Stomach smooth muscle (tissue), 2 donors: Measurements from ENCODE around the gene CENPP.

Experiments used
- H3K27ac ChIP-seq: one replicate; pipeline ENCODE4 v1.7.0; 2013; ENCODE audit warnings: mild to moderate bottlenecking, low read length, inconsistent platforms
- H3K27me3 ChIP-seq, 2 donors: one replicate each; pipeline ENCODE4 v1.7.0; 2013; ENCODE audit warnings: low read length in 2 of 2; ENCODE audit not compliant: insufficient read depth in 2 of 2, control insufficient read depth in 1 of 2
- H3K36me3 ChIP-seq, 2 donors: one replicate each; pipeline ENCODE4 v1.7.0; 2013; ENCODE audit warnings: low read length in 2 of 2; ENCODE audit not compliant: control insufficient read depth in 2 of 2, insufficient read depth in 2 of 2
- H3K4me1 ChIP-seq: one replicate; pipeline ENCODE4 v1.7.0; 2013; ENCODE audit warnings: low read length; ENCODE audit not compliant: control insufficient read depth, insufficient read depth
- H3K4me3 ChIP-seq, 2 donors: one replicate each; pipeline ENCODE4 v1.7.0; 2013; ENCODE audit warnings: low read length in 2 of 2
- H3K9ac ChIP-seq, 2 donors: one replicate each; pipeline ENCODE4 v1.7.0; 2013; ENCODE audit warnings: low read length in 2 of 2, mild to moderate bottlenecking in 1 of 2
- H3K9me3 ChIP-seq, 2 donors: one replicate each; pipeline ENCODE4 v1.7.0; 2013; ENCODE audit warnings: low read length in 2 of 2; ENCODE audit not compliant: control insufficient read depth in 2 of 2
- donor health status: healthy.
- donor health status: Pancreatic carcinoma.

Gene CENPP

DNA sequence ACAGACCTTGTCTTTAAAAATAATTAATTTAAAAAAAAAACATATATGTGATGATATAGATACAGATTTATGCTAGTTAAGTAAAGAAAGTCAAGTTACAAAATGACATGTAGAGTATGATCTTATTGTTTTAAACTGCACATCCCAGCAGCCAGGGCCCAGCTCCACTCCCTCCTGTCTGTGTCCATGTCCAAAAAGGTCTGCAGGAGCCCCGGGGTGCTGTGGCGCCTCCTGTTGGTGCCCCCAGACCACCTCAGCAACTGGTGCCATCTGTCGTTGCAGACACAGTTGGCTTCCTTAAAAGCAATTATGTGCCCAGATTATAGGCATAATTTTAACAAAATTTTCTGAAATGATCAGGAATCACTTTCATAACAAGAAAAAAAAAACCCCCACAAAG is 310.9 kb downstream of the CENPP start:
- Histone ChIP-seq H3K36me3 (peaks cover 10 to 51% of the 10 kb centered on the region in 2 donors), H3K27me3 (no peaks in the 10 kb centered on the region), H3K4me1 (peaks cover 22% of the 10 kb centered on the region), H3K9ac (no peak overlapping the region), H3K27ac (no peak overlapping the region), H3K4me3 (no peak overlapping the region), H3K9me3 (no peaks in the 10 kb centered on the region)

- H3K9ac ChIP-seq = no peak overlapping the region
- H3K36me3 ChIP-seq = peaks cover 12 to 56% of the 10 kb centered on the region in 2 donors
Measured at GRCh38 chr9:92637326-92637725, 311.6 kb downstream of the CENPP start.

GRCh38 chr9:92637886-92638620 is 312.3 kb downstream of the CENPP start:
- Histone ChIP-seq H3K4me1 (peaks cover 16% of the 10 kb centered on the region), H3K27ac (no peak overlapping the region), H3K36me3 (peaks cover 17 to 60% of the 10 kb centered on the region in 2 donors), H3K4me3 (no peak overlapping the region), H3K9ac (no peak overlapping the region), H3K27me3 (no peaks in the 10 kb centered on the region), H3K9me3 (no peaks in the 10 kb centered on the region)

More at GRCh38 chr9:92637326-92637725, 311.6 kb downstream of the CENPP start:
- Histone ChIP-seq H3K27me3 (no peaks in the 10 kb centered on the region), H3K4me3 (no peak overlapping the region), H3K27ac (no peak overlapping the region), H3K4me1 (peaks cover 16% of the 10 kb centered on the region), H3K9me3 (no peaks in the 10 kb centered on the region)

GRCh38 chr9:92638621-92639101 is 312.9 kb downstream of the CENPP start:
- H3K9me3 ChIP-seq = no peaks in the 10 kb centered on the region
- H3K4me1 ChIP-seq = peaks cover 15% of the 10 kb centered on the region
- peaks cover 19 to 62% of the 10 kb centered on the region in 2 donors for H3K36me3 ChIP-seq
- H3K27ac ChIP-seq = no peak overlapping the region
- H3K4me3 ChIP-seq = no peak overlapping the region
- no peak overlapping the region for H3K9ac ChIP-seq
- H3K27me3 ChIP-seq = no peaks in the 10 kb centered on the region

DNA sequence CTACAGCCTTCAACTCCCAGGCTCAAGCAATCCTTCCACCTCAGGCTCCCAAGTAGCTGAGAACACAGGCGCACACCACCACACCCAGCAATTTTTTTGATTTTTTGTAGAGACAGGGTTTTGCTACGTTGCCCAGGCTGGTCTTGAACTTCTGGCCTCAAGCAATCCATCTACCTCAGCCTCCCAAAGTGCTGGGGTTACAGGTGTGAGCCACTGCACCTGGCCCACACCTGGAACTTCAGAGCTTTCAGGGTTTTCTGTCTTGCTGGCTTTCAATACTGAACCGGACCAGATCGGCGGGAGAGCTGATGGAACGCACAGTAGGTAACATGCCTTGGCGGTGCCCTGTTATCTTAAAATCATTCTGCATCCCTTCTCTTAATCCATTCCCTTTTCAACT is 313.4 kb downstream of the CENPP start:
- Histone ChIP-seq H3K27me3 (no peaks in the 10 kb centered on the region), H3K27ac (no peak overlapping the region), H3K4me3 (no peak overlapping the region), H3K36me3 (peaks cover 21 to 60% of the 10 kb centered on the region in 2 donors), H3K4me1 (peaks cover 10% of the 10 kb centered on the region), H3K9me3 (no peaks in the 10 kb centered on the region), H3K9ac (no peak overlapping the region)

GRCh38 chr9:92639791-92640271 is 314.1 kb downstream of the CENPP start:
- no peak overlapping the region for H3K27ac ChIP-seq
- no peak overlapping the region for H3K9ac ChIP-seq
- no peaks in the 10 kb centered on the region for H3K9me3 ChIP-seq
- no peak overlapping the region for H3K4me3 ChIP-seq
- peaks cover 21 to 65% of the 10 kb centered on the region in 2 donors for H3K36me3 ChIP-seq
- H3K4me1 ChIP-seq = peaks cover 4% of the 10 kb centered on the region
- no peaks in the 10 kb centered on the region for H3K27me3 ChIP-seq

DNA sequence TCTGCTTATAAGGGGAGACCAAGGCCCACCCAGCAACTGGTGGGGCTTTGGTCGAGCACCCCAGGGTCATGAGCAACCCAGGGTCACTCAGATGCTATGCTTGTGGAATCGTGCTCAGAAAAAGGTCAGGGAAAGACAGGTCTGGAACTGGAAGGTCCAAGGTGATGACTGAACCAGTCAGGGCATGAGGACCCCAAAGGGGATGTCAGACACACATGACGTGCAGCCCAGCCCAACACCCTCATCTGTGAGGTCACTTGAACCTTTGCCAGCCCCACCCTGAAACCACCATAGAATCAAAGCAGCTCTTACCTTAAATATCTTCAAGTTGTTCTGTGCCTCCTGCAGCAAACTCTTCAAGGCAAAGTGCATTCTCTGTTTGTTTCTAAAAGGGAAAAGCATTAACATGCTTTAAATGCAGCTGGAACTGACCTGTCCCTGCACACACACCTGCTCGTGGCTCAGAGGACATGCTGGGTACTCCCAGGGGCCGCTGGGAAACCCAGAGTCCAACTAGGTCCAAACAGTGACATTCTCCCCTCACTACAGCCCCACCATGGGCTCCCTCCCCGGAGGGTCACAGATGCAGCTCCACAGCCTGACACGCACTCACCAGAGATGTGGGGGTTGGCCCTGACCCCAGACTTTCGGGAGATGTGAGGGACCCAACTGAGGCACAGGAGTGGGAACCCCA is 314.8 kb downstream of the CENPP start:
- Histone ChIP-seq H3K36me3 (peaks cover 21 to 65% of the 10 kb centered on the region in 2 donors), H3K4me3 (no peak overlapping the region), H3K9ac (no peak overlapping the region), H3K4me1 (no peaks in the 10 kb centered on the region), H3K9me3 (no peaks in the 10 kb centered on the region), H3K27ac (no peak overlapping the region), H3K27me3 (no peaks in the 10 kb centered on the region)

- no peak overlapping the region for H3K9ac ChIP-seq
- no peak overlapping the region for H3K4me3 ChIP-seq
- H3K36me3 ChIP-seq = peaks cover 18 to 60% of the 10 kb centered on the region in 2 donors
- H3K27me3 ChIP-seq = no peaks in the 10 kb centered on the region
- no peak overlapping the region for H3K27ac ChIP-seq
- no peaks in the 10 kb centered on the region for H3K9me3 ChIP-seq
- H3K4me1 ChIP-seq = no peaks in the 10 kb centered on the region
Measured at GRCh38 chr9:92641092-92641809, 315.5 kb downstream of the CENPP start.

- no peak overlapping the region for H3K27ac ChIP-seq
- H3K9ac ChIP-seq = no peak overlapping the region
- H3K36me3 ChIP-seq = peaks cover 18 to 59% of the 10 kb centered on the region in 2 donors
- no peaks in the 10 kb centered on the region for H3K27me3 ChIP-seq
- H3K4me3 ChIP-seq = no peak overlapping the region
- no peaks in the 10 kb centered on the region for H3K4me1 ChIP-seq
- H3K9me3 ChIP-seq = no peaks in the 10 kb centered on the region
Measured at GRCh38 chr9:92642041-92642451, 316.3 kb downstream of the CENPP start.

DNA sequence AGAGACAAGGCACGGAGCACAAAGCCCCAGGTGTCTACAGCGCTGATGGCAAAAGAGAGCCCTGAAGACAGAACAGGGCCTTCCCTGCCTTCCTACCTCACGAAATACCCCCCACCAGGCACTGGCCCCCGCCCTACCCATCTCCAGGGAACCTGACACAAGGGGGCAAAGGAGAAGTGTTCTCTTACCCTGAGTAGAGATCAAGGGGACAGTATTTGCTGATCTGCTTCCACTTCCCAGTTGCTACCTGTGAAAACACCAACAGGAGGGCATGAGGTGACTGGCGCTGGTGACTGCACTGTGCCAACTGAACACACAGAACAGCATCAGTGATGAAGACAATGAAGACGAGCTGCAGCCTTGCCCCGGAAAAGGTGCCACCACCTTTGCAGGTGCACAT is 316.8 kb downstream of the CENPP start:
- Histone ChIP-seq H3K4me1 (no peaks in the 10 kb centered on the region), H3K27me3 (no peaks in the 10 kb centered on the region), H3K27ac (no peak overlapping the region), H3K36me3 (peaks cover 22 to 54% of the 10 kb centered on the region in 2 donors), H3K9ac (no peak overlapping the region), H3K4me3 (no peak overlapping the region), H3K9me3 (no peaks in the 10 kb centered on the region)
